ENCODE measurements around the gene FALEC.
"Not testable (repeated sequence)": the region's sequence is repeated elsewhere in the genome, so short reads cannot be mapped to it uniquely, and the experiment has no call there.

FALEC gene

GRCh38 chr1:150577557-150578271, 62.2 kb downstream of the FALEC start:
- DNase-seq = no peak
- Histone ChIP-seq H3K9me3 (ENCODE audit: severe bottlenecking) (no peaks in the 10 kb centered on the region), H3K36me3 (peaks cover 67% of the 10 kb centered on the region), H3K4me3 (ENCODE audit: low read depth, low read length) (peak overlapping the region; percentile 89), H3K27me3 (ENCODE audit: insufficient read depth, low read depth, severe bottlenecking) (no peaks in the 10 kb centered on the region), H3K27ac (peak overlapping the region; percentile 99)
- no peak for TF ChIP-seq CTCF (IDR thresholded peaks at IDR 0.05; ENCODE audit: low read depth, low read length)

DNA sequence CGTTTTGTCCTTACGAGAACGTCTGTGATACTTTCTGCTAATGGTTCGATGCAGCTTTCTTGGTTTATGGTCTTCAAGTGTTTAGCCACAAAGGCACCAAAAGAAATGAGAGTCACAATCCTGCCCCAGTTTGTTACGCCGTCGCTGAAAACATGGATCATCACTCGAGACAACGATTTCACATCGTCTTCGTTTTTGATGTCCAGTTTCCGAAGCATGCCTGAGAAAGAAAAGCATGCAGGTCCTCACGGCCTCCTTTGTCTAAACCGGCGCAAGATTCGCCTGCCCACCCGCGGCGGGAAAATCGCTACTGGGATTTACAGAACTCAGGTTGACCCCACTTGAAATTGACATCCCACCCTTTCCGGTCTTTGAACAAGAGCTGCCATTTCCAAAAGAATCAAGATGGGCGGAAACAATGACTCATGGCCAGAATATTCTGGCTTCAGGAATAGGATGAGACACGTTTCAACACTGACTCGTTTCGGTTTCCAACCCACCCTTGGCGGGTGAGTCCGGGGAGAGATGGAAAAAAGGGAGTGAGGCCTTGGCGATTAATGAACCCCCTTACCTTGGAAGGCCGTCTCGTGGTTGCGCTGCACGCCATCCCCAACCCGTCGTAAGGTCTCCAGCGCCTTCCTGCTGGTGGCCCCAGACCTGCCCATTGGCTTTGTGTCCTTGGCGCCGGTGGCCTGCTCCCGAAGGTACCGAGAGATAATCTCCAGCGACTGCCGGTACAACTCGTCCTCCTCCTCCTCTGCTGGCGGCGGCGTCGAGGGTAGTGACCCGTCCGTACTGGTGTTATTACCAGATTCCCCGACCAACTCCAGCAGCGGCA, 62.9 kb downstream of the FALEC start:
- no peaks in the 10 kb centered on the region for H3K9me3 ChIP-seq (ENCODE audit: severe bottlenecking)
- no peak for TF ChIP-seq CTCF (IDR thresholded peaks at IDR 0.05; ENCODE audit: low read depth, low read length)
- H3K36me3 ChIP-seq = peaks cover 59% of the 10 kb centered on the region
- peak overlapping the region; percentile 89 for H3K4me3 ChIP-seq (ENCODE audit: low read depth, low read length)
- H3K27me3 ChIP-seq (ENCODE audit: insufficient read depth, low read depth, severe bottlenecking) = no peaks in the 10 kb centered on the region
- peak overlapping the region; percentile 99 for H3K27ac ChIP-seq
- peak; percentile 58 for DNase-seq

- peak within 1 kb of the TSS; percentile 99 for H3K27ac ChIP-seq
- peak within 1 kb of the TSS; percentile 89 for H3K4me3 ChIP-seq (ENCODE audit: low read depth, low read length)
- peak; percentile 4; the same call in 1 of the 2 replicates for TF ChIP-seq CTCF (IDR thresholded peaks at IDR 0.05; ENCODE audit: low read depth, low read length)
- peaks cover 51% of the 10 kb centered on the region for H3K36me3 ChIP-seq
- H3K9me3 ChIP-seq (ENCODE audit: severe bottlenecking) = no peaks in the 10 kb centered on the region
- no peaks in the 10 kb centered on the region for H3K27me3 ChIP-seq (ENCODE audit: insufficient read depth, low read depth, severe bottlenecking)
- peak; percentile 98 for DNase-seq
Observed at GRCh38 chr1:150579110-150579944, 63.8 kb downstream of the FALEC start, which contains the start of gene MCL1. Gene MCL1, minus strand, starts transcription at chr1:150579610. Its CDS starts 80 bp downstream, at chr1:150579530.

GRCh38 chr1:150579945-150580642, 64.5 kb downstream of the FALEC start:
- DNase-seq = no peak
- peak overlapping the region; percentile 89 for H3K4me3 ChIP-seq (ENCODE audit: low read depth, low read length)
- H3K27ac ChIP-seq = peak overlapping the region; percentile 99
- no peaks in the 10 kb centered on the region for H3K27me3 ChIP-seq (ENCODE audit: insufficient read depth, low read depth, severe bottlenecking)
- TF ChIP-seq CTCF (IDR thresholded peaks at IDR 0.05; ENCODE audit: low read depth, low read length) = no peak
- peaks cover 43% of the 10 kb centered on the region for H3K36me3 ChIP-seq
- no peaks in the 10 kb centered on the region for H3K9me3 ChIP-seq (ENCODE audit: severe bottlenecking)

DNA sequence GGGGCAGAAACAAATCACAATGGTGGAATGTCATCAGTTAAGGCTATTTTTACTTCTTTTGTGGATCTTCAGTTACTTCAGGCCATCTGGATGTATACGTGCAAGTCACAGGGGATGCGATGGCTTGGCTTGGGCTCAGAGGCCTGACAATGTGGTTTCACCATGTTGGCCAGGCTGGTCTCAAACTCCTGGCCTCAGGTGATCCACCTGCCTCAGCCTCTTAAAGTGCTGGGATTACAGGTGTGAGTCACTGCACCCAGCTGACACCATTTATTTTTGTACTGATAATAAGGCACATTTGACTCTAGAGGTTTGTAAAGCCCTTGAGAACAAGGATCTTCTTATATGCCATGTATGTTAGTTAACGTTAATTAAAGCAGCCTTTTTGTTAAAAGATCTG, 65.4 kb downstream of the FALEC start:
- H3K4me3 ChIP-seq (ENCODE audit: low read depth, low read length); H3K9me3 ChIP-seq (ENCODE audit: severe bottlenecking); DNase-seq; H3K27me3 ChIP-seq (ENCODE audit: insufficient read depth, low read depth, severe bottlenecking); H3K27ac ChIP-seq: not testable (repeated sequence)
- H3K36me3 ChIP-seq = peaks cover 34% of the 10 kb centered on the region

DNA sequence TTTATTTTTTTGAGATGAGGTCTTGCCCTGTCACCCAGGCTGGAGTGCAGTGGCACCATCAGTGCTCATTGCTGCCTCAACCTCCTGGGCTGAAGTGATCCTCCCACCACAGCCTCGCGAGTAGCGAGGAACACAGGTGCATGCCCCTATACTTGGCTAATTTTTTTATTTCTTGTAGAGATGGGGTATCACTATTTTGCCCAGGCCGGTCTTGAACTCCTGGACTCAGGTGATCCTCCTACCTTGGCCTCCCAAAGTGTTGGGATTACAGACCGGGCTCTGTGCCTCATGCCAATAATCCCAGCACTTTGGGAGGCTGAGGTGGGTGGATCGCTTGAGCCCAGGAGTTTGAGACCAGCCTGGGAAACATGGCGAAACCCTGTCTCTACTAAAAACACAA, 65.9 kb downstream of the FALEC start:
- not testable (repeated sequence) for H3K4me3 ChIP-seq (ENCODE audit: low read depth, low read length); DNase-seq; H3K27me3 ChIP-seq (ENCODE audit: insufficient read depth, low read depth, severe bottlenecking); H3K9me3 ChIP-seq (ENCODE audit: severe bottlenecking); H3K27ac ChIP-seq
- peaks cover 30% of the 10 kb centered on the region for H3K36me3 ChIP-seq

DNA sequence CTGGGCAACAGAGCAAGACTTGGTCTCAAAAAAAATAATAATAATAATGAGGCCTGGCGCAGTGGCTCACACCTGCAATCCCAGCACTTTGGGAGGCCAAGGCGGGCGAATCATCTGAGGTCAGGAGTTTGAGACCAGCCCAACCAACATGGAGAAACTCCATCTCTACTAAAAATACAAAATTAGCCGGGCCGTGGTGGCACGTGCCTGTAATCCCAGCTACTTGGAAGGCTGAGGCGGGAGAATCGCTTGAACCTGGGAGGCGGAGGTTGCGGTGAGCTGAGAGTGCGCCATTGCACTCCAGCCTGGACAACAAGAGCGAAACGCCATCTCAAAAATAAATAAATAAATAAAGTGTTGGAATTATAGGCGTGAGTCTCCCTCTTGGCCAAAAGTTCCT, 66.4 kb downstream of the FALEC start:
- not testable (repeated sequence) for H3K4me3 ChIP-seq (ENCODE audit: low read depth, low read length); DNase-seq; H3K9me3 ChIP-seq (ENCODE audit: severe bottlenecking); H3K27ac ChIP-seq; H3K27me3 ChIP-seq (ENCODE audit: insufficient read depth, low read depth, severe bottlenecking)
- H3K36me3 ChIP-seq = peaks cover 25% of the 10 kb centered on the region
